Smooth muscle cell (in vitro differentiated cells): ENCODE results near the gene SPRY1. TPM values are rescaled to one million over a fixed set of nuclear protein-coding genes. Genes with fewer than 3 reads are reported as not detected.

Experiments used
- DNase-seq: peaks from one replicate; lab custom pipeline; 2025; ENCODE audit not compliant: unreplicated experiment; lab: John Stamatoyannopoulos, UW
- H2AFZ ChIP-seq: fragments of 200-600 bp; sonication (generic); 2 replicates; pipeline ENCODE4 v1.6.0; 2016; ENCODE audit warnings: antibody characterized with exemption, low read depth, mild to moderate bottlenecking
- H3F3A ChIP-seq: fragments of 200-600 bp; sonication (generic); 2 replicates; pipeline ENCODE4 v1.6.0; 2017; ENCODE audit warnings: antibody characterized with exemption, low read depth
- H3K27ac ChIP-seq: fragments of 200-600 bp; sonication (generic); 2 replicates; pipeline ENCODE4 v1.5.1; 2016; ENCODE audit warnings: low read depth, mild to moderate bottlenecking
- H3K27me3 ChIP-seq: fragments of 200-600 bp; sonication (generic); 2 replicates; pipeline ENCODE4 v1.6.1; 2016; ENCODE audit warnings: low read depth, mild to moderate bottlenecking
- H3K36me3 ChIP-seq: fragments of 200-600 bp; sonication (generic); 2 replicates; pipeline ENCODE4 v1.5.1; 2016; ENCODE audit warnings: low read depth
- H3K4me1 ChIP-seq: fragments of 200-600 bp; sonication (generic); 2 replicates; pipeline ENCODE4 v1.5.1; 2016; ENCODE audit warnings: low read depth
- H3K4me2 ChIP-seq: fragments of 200-600 bp; sonication (generic); 2 replicates; pipeline ENCODE4 v1.6.0; 2016; ENCODE audit warnings: mild to moderate bottlenecking
- H3K4me3 ChIP-seq: fragments of 200-600 bp; sonication (generic); 2 replicates; pipeline ENCODE4 v1.5.1; 2016; ENCODE audit warnings: mild to moderate bottlenecking
- H3K79me2 ChIP-seq: fragments of 200-600 bp; sonication (generic); 2 replicates; pipeline ENCODE4 v1.6.0; 2016; ENCODE audit warnings: low read depth, mild to moderate bottlenecking
- H3K9ac ChIP-seq: fragments of 200-600 bp; sonication (generic); 2 replicates; pipeline ENCODE4 v1.6.0; 2016; ENCODE audit warnings: low read depth
- H3K9me3 ChIP-seq: fragments of 200-600 bp; sonication (generic); replicated peaks from 2 replicates; pipeline ENCODE4 v1.5.1; 2016; ENCODE audit warnings: low read depth
- H4K20me1 ChIP-seq: fragments of 200-600 bp; sonication (generic); 2 replicates; pipeline ENCODE4 v1.6.0; 2016; ENCODE audit warnings: low read depth
- WGBS: methylation state at CpG from one replicate; pipeline ENCODE4 v1.1.7; 2016; ENCODE audit warnings: low lambda C conversion rate; 5-methylcytosine and 5-hydroxymethylcytosine counted together
- polyA plus RNA-seq: library from polyadenylated mRNA; unstranded; fragments of >200 nt; fragmentation: Nextera tagmentation; extraction: Ambion mirVana; gene quantifications from 2 replicates; pipeline ENCODE4 v1.2.1, GENCODE V29; 2016
- total RNA-seq: library from RNA; depleted of rRNA; stranded (reverse); fragments of >200 nt; gene quantifications from 2 replicates; pipeline ENCODE4 v1.2.3, GENCODE V29; 2014
- TF ChIP-seq, protein P1 (sequence below): fragments of 200-600 bp; sonication (generic); IDR thresholded peaks from 2 replicates; pipeline ENCODE4 v1.5.1; 2017; ENCODE audit warnings: borderline replicate concordance, mild to moderate bottlenecking, antibody characterized with exemption; ENCODE audit not compliant: insufficient read depth, poor library complexity, severe bottlenecking

The SPRY1 gene
- total and polyA plus RNA-seq, 2 experiments from 2014 or later, result 17.8 to 26.4 TPM

DNA sequence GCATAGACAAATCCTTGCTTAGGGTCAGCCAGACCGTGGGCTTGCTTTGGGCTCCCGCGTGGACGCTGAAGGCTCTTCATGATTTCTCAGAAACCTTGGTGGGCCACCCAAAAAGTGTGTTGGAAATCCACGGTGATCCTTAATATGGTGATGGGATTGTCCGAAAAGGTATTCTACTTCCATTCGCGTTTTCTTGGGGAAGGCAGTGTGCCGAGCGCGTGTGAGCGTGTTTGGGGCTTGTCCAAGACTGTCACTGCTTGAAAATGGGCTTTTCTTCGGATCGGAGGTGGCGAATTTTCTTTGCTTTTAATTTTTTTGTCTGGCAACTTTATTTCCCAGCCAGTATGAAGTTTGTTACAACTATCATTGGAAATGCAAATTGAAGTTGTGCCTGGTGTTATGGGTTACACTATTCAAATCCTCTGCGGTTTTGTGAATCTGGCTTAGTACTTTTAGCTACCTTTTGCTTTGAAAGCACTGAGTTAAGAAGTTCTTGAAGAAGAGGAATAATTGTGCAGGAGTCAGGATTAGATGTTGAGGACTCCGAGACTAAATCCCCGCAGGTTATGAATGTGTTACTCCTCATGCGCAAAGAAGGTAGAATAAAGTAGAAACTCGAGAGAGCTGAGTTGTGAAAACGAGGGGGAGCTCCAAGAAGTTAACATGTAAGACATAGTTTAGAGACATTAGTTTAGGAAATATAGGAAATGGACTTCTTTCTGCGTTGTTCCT is 3.2 kb downstream of the SPRY1 start:
- H3K4me2 ChIP-seq, result peak overlapping the region; percentile 90
- H4K20me1 ChIP-seq, result peaks cover 8% of the 10 kb centered on the region
- TF ChIP-seq, protein P1, sequence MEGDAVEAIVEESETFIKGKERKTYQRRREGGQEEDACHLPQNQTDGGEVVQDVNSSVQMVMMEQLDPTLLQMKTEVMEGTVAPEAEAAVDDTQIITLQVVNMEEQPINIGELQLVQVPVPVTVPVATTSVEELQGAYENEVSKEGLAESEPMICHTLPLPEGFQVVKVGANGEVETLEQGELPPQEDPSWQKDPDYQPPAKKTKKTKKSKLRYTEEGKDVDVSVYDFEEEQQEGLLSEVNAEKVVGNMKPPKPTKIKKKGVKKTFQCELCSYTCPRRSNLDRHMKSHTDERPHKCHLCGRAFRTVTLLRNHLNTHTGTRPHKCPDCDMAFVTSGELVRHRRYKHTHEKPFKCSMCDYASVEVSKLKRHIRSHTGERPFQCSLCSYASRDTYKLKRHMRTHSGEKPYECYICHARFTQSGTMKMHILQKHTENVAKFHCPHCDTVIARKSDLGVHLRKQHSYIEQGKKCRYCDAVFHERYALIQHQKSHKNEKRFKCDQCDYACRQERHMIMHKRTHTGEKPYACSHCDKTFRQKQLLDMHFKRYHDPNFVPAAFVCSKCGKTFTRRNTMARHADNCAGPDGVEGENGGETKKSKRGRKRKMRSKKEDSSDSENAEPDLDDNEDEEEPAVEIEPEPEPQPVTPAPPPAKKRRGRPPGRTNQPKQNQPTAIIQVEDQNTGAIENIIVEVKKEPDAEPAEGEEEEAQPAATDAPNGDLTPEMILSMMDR, result peak; percentile 2
- DNase-seq, result no peak
- peak overlapping the region; percentile 39 for H3K9ac ChIP-seq
- H3K27ac ChIP-seq, result peak overlapping the region; percentile 50
- peaks cover 59% of the 10 kb centered on the region for H3K79me2 ChIP-seq
- H3K36me3 ChIP-seq, result peaks cover 4% of the 10 kb centered on the region
- no peaks in the 10 kb centered on the region for H3K27me3 ChIP-seq
- 4% methylated on average over 22 of the region's 22 CpGs for WGBS
- H3K4me1 ChIP-seq, result peaks cover 26% of the 10 kb centered on the region
- peak overlapping the region; percentile 89 for H3K4me3 ChIP-seq
- no peaks in the 10 kb centered on the region for H3F3A ChIP-seq
- H2AFZ ChIP-seq, result peak overlapping the region; percentile 94
- no peaks in the 10 kb centered on the region for H3K9me3 ChIP-seq

DNA sequence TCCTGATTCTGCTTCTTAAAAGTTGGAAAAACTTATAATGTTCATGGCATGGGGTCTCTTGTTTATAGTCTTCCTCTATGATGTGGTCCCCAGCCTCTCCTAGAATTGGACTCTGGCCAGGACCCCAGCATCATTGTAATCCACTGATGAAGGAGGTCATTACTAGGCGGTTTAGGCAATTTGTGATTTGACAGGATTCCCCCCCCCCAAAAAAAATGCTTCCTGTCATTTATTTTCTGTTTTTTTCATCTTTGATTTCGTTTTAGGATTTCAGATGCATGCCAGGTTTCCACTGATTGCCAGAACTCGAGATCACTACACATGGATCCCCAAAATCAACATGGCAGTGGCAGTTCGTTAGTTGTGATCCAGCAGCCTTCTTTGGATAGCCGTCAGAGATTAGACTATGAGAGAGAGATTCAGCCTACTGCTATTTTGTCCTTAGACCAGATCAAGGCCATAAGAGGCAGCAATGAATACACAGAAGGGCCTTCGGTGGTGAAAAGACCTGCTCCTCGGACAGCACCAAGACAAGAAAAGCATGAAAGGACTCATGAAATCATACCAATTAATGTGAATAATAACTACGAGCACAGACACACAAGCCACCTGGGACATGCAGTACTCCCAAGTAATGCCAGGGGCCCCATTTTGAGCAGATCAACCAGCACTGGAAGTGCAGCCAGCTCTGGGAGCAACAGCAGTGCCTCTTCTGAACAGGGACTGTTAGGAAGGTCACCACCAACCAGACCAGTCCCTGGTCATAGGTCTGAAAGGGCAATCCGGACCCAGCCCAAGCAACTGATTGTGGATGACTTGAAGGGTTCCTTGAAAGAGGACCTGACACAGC is 4.9 kb downstream of the SPRY1 start:
- Histone ChIP-seq H3K27ac (no peak overlapping the region), H3K9ac (no peak overlapping the region), H2AFZ (no peak overlapping the region), H3K9me3 (no peaks in the 10 kb centered on the region), H3K36me3 (peaks cover 4% of the 10 kb centered on the region), H3K79me2 (peaks cover 61% of the 10 kb centered on the region), H4K20me1 (peaks cover 8% of the 10 kb centered on the region), H3K4me1 (peaks cover 20% of the 10 kb centered on the region), H3K4me2 (peak overlapping the region; percentile 90), H3K4me3 (peak overlapping the region; percentile 89), H3F3A (no peaks in the 10 kb centered on the region), H3K27me3 (no peaks in the 10 kb centered on the region)
- TF ChIP-seq, protein P1, result no peak
- no peak for DNase-seq
- WGBS, result 81% methylated on average over 9 of the region's 9 CpGs

DNA sequence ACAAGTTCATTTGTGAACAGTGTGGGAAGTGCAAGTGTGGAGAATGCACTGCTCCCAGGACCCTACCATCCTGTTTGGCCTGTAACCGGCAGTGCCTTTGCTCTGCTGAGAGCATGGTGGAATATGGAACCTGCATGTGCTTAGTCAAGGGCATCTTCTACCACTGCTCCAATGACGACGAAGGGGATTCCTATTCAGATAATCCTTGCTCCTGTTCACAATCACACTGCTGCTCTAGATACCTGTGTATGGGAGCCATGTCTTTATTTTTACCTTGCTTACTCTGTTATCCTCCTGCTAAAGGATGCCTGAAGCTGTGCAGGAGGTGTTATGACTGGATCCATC is 5.5 kb downstream of the SPRY1 start:
- H3K79me2 ChIP-seq, result peaks cover 61% of the 10 kb centered on the region
- TF ChIP-seq, protein P1, result no peak

More for the DNA sequence above, 5.5 kb downstream of the SPRY1 start:
- peaks cover 20% of the 10 kb centered on the region for H3K4me1 ChIP-seq
- WGBS, result 94% methylated on average over 3 of the region's 3 CpGs
- H3K27ac ChIP-seq, result no peak overlapping the region
- no peaks in the 10 kb centered on the region for H3F3A ChIP-seq
- no peaks in the 10 kb centered on the region for H3K9me3 ChIP-seq
- no peak overlapping the region for H3K4me3 ChIP-seq
- H3K9ac ChIP-seq, result no peak overlapping the region
- peaks cover 4% of the 10 kb centered on the region for H3K36me3 ChIP-seq
- H4K20me1 ChIP-seq, result peaks cover 8% of the 10 kb centered on the region
- no peak for DNase-seq
- H3K27me3 ChIP-seq, result no peaks in the 10 kb centered on the region
- peak overlapping the region; percentile 9 for H3K4me2 ChIP-seq
- no peak overlapping the region for H2AFZ ChIP-seq
